IPS DF 6.9 (cell line): ENCODE measurements around the gene NUDT16L1.

Experiments
- DNase-seq: peaks from one replicate; pipeline ENCODE4 v3.0.0-alpha.2; 2013; ENCODE audit warnings: low read depth, low spot score
- H3K27ac ChIP-seq: one replicate; pipeline ENCODE4 v1.5.1; 2013; ENCODE audit warnings: low read length, control low read depth
- H3K27me3 ChIP-seq: 2 replicates; pipeline ENCODE4 v1.6.1; 2013; ENCODE audit warnings: mild to moderate bottlenecking, low read length; ENCODE audit not compliant: control insufficient read depth, insufficient read depth
- H3K36me3 ChIP-seq: 2 replicates; pipeline ENCODE4 v1.6.1; 2013; ENCODE audit warnings: low read length; ENCODE audit not compliant: control insufficient read depth, insufficient read depth
- H3K4me1 ChIP-seq: 2 replicates; pipeline ENCODE4 v1.6.1; 2013; ENCODE audit warnings: low read length; ENCODE audit not compliant: control insufficient read depth, insufficient read depth
- H3K4me3 ChIP-seq: 2 replicates; pipeline ENCODE4 v1.5.1; 2013; ENCODE audit warnings: mild to moderate bottlenecking, low read length
- H3K9me3 ChIP-seq: 2 replicates; pipeline ENCODE4 v1.6.1; 2013; ENCODE audit warnings: low read length, inconsistent platforms; ENCODE audit not compliant: control insufficient read depth, insufficient read depth
- WGBS: extraction: QIAGEN DNeasy Blood & Tissue Kit; methylation state at CpG from one replicate; pipeline ENCODE4 v1.1.7; 2013; ENCODE audit warnings: mixed read lengths, missing lambda C conversion rate; ENCODE audit not compliant: insufficient read length, insufficient coverage; 5-methylcytosine and 5-hydroxymethylcytosine counted together

Gene NUDT16L1

DNA sequence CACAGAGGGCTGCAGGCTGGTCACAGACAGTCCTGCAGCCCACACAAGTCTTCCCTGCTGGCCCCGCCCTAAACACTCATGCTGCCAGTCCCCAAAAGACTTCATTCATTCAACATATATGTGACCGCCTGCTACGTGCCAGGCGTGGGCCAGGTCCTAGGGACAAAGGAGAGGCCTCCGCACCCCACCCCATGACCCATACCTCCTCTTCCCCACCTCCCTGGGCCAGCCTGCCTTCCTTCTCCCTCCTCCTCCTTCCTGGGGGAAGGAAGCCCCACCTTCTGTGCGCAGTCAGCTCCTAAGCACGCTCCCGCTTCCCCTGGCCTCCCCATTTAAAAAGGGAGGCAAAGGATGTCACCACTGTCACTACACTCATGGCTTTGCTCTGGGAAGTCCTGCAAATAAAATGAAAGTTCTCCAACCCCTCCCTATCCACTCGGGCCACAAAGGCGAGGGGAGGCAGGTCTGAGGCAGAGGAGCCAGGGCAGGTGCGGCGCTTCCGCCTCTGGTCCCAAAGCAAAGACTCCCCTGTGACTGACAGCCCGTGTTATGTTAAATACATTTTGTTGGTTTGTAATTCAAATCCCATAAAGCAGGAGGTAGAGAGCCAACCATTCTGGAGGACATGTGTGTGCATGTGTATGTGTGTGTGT is 50.0 kb downstream of the NUDT16L1 start:
- no peaks in the 10 kb centered on the region; the same call in 1 of the 2 replicates for H3K4me1 ChIP-seq
- WGBS: no CpG with 5 or more reads among the region's 14 CpGs
- DNase-seq: no peak
- no peaks in the 10 kb centered on the region for H3K27me3 ChIP-seq
- no peak overlapping the region for H3K27ac ChIP-seq
- no peak overlapping the region for H3K4me3 ChIP-seq
- no peaks in the 10 kb centered on the region for H3K9me3 ChIP-seq
- no peaks in the 10 kb centered on the region for H3K36me3 ChIP-seq

DNA sequence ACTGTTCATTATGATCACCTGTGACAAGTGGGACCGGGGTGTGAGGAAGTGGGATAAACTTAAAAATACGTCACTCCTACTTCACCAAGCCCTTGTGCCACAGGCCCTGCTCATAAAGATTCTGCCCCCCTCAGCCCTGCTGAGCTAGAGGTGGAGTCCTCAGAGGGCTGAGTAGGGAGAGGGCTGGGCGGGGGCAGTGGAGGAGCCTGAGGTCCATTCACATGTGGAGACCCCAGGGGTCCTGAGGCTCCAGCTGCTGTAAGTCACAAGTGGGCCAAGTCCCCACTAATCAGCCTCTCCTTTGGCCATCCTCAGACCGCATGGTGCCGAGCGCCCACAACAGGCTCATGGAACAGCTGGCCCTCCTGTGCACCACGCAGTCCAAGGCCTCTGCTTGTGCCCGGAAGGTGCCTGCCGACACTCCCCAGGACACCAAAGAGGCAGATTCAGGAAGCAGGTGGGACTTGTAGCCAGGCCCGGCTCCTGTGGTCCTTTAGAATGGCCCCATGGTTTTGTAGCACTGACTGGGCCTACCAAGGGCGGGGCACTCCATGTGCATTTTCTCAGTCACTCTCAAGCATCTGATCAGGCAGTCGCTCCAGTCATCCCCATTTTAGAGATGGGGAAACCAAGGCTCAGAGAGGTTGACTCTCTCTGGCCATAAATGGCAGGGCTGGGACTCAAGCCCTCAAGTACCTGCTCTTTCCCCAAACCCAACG is 51.4 kb downstream of the NUDT16L1 start:
- no peaks in the 10 kb centered on the region for H3K9me3 ChIP-seq
- no peak for DNase-seq
- H3K36me3 ChIP-seq: no peaks in the 10 kb centered on the region
- no CpG with 5 or more reads among the region's 13 CpGs for WGBS
- no peaks in the 10 kb centered on the region; the same call in 1 of the 2 replicates for H3K4me1 ChIP-seq
- no peak overlapping the region for H3K4me3 ChIP-seq
- no peaks in the 10 kb centered on the region for H3K27me3 ChIP-seq
- no peak overlapping the region for H3K27ac ChIP-seq

DNA sequence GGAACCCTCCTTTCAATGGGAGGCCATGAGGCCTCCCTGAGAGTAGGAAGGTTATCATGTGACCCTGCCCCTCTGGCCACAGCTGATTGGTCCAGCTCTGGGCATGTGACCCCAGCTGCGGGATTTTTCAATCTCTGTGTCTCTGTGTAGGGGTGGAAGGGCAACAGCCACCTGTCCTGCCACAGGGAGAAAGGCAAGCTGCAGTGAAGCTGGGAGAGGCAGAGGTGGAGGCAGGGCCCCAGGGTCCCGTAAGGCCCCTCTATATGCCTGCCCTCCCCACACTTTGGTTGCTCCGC is 51.9 kb downstream of the NUDT16L1 start:
- no peaks in the 10 kb centered on the region; the same call in 1 of the 2 replicates for H3K4me1 ChIP-seq
- H3K9me3 ChIP-seq: no peaks in the 10 kb centered on the region
- no peak for DNase-seq
- no peak overlapping the region for H3K4me3 ChIP-seq
- no peaks in the 10 kb centered on the region for H3K27me3 ChIP-seq
- no peaks in the 10 kb centered on the region for H3K36me3 ChIP-seq
- no CpG with 5 or more reads among the region's 3 CpGs for WGBS
- H3K27ac ChIP-seq: no peak overlapping the region
